GF-D8 (cell line): Measurements from ENCODE around the gene HOXC13.

Source experiments
- DNase-seq: peaks from one replicate; lab custom pipeline; 2025; lab: John Stamatoyannopoulos, UW

The HOXC13 gene

GRCh38 chr12:53970451-53970850 lies 31.8 kb downstream of the HOXC13 start:
- DNase-seq, result no peak

DNA sequence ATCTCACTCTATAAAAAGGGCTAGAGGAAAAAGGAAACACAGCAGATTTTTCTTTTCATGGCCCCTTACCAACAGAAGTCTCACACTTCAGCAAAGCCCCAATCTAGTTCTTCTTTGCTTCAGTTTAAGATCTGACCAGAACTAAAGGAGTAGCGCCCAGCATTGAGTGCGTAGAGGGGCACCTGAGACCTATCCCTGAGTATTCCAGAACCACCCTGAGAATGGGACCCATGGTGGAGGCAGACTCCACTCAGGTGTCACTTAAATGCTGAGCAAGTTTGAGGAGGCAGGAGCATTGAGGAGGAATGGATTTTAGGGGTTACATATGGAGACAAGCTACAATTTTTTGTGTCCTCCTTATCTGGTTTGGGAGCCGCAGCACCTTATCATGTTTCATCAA lies 32.5 kb downstream of the HOXC13 start:
- DNase-seq, result no peak

- no peak for DNase-seq
Measured at GRCh38 chr12:53971686-53972085, 33.1 kb downstream of the HOXC13 start.

GRCh38 chr12:53972152-53972702 lies 33.6 kb downstream of the HOXC13 start:
- DNase-seq, result no peak

- no peak for DNase-seq
Measured at GRCh38 chr12:53972722-53973235, 34.1 kb downstream of the HOXC13 start, which contains the start of gene HOXC11. TSS of gene HOXC11 (plus strand) at chr12:53973126. CDS start at chr12:53973242, 116 bp downstream.

DNA sequence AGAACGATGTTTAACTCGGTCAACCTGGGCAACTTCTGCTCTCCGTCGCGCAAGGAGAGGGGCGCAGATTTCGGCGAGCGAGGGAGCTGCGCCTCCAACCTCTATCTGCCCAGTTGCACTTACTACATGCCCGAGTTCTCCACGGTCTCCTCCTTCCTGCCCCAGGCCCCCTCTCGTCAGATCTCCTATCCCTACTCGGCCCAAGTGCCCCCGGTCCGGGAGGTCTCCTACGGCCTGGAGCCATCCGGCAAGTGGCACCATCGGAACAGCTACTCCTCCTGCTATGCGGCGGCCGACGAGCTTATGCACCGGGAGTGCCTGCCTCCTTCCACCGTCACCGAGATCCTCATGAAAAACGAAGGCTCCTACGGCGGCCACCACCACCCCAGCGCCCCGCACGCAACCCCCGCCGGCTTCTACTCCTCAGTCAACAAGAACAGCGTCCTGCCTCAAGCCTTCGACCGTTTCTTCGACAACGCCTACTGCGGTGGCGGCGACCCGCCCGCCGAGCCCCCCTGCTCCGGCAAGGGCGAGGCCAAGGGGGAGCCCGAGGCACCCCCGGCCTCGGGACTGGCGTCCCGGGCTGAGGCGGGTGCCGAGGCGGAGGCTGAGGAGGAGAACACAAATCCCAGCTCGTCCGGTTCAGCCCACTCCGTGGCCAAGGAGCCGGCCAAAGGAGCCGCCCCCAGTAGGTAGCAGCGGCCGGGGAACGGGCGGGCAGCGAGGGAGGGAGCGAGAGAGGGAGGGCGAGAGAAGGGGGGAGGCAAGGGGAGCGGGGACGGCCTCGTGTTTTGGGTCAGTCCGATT lies 34.8 kb downstream of the HOXC13 start:
- DNase-seq, result no peak

GRCh38 chr12:53974084-53975063 lies 35.7 kb downstream of the HOXC13 start, which contains the start of gene HOTAIR:
TSS of gene HOTAIR (minus strand) at chr12:53974954.
- no peak for DNase-seq

DNA sequence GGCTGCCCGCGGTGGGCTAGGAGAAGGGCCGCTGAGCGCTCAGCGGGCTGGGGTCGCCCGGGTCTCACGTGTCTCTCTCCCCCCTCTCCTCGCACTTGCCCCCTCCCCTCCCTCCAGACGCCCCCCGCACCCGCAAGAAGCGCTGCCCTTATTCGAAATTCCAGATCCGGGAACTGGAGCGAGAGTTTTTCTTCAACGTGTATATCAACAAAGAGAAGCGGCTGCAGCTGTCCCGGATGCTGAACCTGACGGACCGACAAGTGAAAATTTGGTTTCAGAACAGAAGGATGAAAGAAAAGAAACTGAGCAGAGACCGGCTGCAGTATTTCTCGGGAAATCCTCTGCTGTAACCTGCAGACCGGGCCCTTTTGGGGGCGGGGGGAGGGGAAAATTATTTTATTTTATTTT lies 36.4 kb downstream of the HOXC13 start:
- no peak for DNase-seq

GRCh38 chr12:53975479-53976152 lies 37.0 kb downstream of the HOXC13 start:
- no peak for DNase-seq

- no peak for DNase-seq
Measured at GRCh38 chr12:53976172-53976822, 37.7 kb downstream of the HOXC13 start.

DNA sequence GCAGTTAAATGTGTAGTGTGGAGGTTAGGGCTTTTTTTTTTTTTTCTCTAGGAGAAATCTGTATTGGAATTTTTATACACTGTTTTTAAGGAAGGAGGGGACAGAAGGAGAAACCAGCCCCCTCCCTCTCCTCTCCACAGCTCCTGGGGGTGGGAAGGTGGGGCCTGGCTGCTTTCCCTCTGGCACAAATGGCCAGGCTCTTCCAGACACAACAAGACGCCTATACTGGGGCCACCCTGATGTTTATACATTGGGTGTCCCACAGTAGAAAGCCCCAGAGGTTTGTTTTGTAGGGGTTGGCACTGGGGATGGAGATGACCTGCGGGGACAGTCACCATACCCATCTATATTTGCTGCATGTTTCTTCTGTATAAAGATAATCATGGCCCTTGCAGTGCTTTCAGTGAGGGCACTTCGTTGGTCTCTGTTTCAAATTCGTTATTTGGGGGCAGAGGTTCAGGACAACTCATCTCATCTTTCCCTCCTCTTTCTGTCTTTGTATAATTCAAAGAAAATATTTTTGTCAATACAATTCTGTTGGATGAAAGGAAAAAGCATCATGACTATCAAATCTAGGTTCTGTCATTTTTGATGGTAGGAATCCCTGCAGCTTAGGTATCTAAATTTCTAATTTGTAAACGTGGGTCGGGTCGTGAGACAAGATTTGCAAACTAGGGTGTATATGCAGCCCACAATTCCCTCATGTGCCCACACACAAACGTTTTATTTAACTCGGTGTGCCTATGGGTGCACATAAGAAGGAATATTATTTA lies 38.4 kb downstream of the HOXC13 start:
- DNase-seq, result no peak

DNA sequence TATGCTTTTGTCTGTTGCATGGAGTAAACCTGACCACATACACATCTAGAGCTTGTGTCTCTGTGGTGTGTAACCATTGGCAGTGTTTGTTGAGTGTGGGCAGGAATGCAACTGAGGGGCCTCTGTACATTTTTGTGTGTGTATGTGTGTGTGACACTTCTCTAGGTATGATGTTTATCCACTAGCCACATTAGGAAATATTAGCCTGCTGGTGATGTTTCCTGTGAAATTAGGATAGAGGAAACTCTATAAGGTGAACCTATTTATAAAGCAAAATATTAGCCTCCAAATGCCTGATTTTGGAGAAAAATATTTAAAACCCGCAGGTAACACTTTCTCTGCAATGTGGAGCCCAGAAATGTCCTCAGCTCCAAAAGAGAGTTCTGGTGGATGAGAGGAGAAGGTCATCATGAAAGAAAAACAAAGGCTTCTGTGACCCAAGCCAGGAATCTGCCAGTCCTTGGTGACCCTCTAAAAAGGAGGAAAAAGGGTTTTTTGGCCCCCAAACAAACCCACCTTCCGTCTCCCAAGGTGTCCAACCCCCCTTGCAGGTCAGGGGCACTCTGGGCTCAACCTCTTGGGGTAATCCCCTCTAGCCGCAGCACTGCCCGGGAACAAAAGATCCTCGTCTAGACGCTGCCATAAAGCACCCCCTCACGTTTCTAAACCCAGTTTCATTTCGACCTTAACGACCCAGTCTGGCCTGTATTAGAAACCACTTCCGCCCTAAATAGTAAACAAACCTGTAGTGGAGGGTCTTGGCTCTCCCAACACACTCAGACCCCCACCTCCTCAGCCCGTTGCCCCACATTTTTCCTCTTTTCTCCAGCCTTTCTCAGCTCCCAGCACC lies 39.2 kb downstream of the HOXC13 start:
- no peak for DNase-seq

DNA sequence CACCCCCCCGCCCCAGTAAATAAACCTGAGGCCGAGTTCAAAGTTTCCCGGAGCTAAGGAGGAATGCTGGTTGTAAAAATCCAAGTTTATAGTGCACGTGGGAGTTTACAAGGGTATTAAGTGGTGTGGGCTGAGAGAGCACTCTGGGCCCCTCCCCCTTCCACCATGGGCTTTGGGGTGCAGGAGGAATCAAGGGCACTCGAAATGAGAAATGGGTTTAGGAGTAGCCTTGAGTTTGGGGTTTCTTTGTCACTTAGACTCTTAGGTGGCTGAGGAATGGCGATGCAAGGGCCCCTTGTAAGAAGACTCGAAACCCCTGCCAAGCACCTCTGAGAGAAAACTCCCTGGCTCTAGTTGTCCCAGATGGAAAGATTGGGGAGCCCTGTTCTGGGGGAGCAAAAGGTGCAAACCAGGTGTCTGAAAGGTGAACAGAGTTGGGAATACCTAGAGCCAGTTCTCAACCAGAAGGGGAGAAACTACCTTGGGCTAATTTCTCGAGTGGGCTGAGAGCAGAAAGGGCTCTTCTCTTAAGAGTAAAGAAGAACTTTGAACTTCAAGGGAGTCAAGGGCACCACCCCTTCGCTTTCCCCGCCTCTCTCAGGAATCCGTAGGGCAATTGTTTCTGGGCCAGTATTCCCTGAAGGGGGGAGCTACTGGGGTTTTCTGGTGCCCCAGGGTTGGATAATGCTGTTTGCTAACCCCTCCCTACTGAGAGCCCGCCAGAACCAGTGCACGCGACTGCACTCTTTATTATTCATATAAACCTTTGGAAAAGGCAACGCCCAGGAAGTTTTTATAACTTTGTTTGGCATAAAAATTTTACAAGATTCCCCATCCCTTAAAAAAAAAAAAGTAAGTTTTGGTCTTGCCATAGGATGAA lies 40.1 kb downstream of the HOXC13 start:
- DNase-seq, result no peak

DNA sequence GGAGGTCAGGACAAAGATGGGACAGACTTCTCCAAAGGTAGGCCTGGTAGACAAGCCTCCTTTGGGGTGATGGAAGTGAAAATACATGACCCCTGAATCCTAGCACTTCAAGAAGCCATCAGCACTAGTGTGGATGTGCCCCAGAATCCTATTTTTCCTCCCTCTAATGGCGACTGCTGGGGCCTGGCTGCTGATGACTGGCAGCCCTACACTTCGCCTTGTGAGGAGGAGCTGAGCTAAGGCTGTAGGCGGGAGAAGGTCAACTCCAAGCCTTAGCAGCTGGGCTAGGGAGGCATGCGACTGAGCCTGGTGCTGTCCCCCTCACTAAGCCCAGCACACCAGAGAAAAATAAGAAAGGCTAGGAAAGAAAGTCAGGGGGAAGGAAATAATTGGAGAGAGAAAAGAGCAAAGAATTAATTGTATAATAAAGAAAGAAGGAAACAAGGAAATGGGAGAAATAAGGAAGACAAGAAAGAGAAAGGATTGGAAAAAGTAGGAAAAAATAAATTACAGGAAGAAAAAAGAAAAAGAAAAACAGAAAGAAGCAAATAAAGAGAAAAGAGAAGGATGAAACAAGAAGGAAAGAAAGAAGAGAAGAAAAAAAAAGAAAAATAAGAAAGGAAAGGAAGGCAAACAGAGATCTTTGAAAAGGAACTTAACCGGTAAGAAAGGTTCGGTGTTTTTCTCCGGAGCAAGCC lies 41.6 kb downstream of the HOXC13 start:
- no peak for DNase-seq

GRCh38 chr12:53980802-53981496 lies 42.3 kb downstream of the HOXC13 start:
- DNase-seq, result no peak

DNA sequence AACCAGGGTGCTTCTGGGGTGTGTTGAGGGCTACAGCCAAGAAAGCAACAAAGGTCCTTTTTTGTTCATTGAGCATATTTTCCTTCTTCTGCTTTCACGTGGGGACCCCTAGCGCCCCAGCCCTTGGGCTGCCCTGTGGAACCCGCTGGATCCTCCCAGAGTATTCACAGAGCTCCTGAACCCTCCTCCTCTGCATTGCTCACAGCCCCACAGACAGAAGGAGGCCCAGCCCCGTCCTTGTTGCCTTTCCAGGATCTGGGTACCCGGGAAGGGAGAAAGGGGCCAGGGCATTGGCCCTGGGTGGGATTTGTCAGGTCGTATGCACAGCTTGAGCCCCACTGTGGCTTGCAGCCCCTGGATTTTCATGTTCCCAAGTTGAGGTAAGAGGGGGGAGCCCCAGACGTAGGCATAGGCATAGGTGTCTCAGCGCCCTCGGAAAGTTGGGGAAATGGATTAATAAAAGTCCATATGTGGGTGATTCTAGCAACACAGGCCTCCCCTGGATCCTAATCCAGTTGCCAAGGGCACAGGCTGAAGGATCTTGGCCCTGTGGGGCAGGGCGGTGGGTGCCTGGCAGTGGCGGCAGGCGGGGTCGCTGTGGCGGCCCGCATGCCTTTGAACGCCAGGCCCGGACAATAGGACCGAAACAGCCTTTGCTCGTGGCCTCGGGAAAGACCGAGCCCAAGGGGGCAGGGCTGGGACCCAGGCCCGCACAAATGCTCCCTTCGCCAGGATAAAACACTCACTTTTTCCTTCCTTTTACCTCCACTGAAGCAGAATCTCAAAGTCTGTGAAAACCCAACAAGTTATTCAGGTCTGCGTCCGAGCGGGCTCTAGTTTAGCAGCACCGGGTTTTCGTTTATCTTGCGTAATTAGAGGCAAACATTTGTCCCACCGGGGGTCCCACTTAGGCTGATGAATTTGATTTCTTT lies 43.3 kb downstream of the HOXC13 start:
- no peak for DNase-seq
